ENCODE results near the gene TMEM120A.

Gene TMEM120A

DNA sequence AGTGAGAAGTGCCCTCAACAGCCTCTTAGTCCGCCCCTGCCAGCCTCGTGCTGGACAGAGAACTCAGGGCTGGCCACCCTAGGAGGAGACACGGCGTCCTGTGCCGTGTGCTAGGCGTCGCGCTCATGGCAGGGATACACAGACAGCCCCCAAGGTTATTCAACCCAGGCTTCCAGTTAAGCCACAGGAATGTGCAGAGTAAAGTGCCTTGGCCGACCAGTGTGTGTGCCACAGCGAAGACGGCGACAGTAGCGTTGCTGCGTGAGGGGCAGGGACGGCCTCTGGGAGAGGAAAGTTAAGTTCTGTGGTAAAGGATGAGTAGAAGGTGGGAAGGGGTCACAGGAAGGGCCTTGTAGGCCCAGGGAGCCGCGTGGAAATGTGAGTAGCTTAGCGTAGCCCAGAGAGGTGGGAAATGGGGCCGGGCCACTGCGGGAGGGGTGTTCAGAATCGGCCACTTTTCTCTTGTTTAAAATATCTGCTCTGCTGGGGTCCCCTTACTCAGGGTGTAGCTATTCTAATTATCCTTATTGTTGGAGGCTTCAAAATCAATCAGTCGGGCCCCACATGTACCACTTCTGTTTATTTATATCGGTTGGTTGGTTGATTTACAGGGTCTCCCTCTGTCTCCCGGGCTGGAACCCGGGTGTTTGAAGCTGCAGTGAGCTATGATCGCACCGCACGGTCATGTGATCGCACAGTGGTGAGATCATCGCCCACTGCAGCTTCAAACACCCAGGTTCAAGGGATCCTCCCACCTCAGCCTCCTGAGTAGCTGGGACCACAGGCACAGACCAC lies 24.5 kb downstream of the TMEM120A start:
- in situ Hi-C loops (cut with HindIII; ENCODE audit: low sequenced_read_pairs), result no loop called here
- TF ChIP-seq, protein P1, sequence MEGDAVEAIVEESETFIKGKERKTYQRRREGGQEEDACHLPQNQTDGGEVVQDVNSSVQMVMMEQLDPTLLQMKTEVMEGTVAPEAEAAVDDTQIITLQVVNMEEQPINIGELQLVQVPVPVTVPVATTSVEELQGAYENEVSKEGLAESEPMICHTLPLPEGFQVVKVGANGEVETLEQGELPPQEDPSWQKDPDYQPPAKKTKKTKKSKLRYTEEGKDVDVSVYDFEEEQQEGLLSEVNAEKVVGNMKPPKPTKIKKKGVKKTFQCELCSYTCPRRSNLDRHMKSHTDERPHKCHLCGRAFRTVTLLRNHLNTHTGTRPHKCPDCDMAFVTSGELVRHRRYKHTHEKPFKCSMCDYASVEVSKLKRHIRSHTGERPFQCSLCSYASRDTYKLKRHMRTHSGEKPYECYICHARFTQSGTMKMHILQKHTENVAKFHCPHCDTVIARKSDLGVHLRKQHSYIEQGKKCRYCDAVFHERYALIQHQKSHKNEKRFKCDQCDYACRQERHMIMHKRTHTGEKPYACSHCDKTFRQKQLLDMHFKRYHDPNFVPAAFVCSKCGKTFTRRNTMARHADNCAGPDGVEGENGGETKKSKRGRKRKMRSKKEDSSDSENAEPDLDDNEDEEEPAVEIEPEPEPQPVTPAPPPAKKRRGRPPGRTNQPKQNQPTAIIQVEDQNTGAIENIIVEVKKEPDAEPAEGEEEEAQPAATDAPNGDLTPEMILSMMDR (IDR thresholded peaks at IDR 0.05; ENCODE audit: low read depth, low read length), result no peak
- no peak overlapping the region for H3K4me3 ChIP-seq (ENCODE audit: low read depth, low read length)
- DNase-seq (ENCODE audit: low read depth, low spot score), result no peak

- TF ChIP-seq, protein P1 (IDR thresholded peaks at IDR 0.05; ENCODE audit: low read depth, low read length), result no peak
- in situ Hi-C loops (cut with HindIII; ENCODE audit: low sequenced_read_pairs), result no loop called here
- DNase-seq (ENCODE audit: low read depth, low spot score), result no peak
- no peak overlapping the region for H3K4me3 ChIP-seq (ENCODE audit: low read depth, low read length)
Measured at GRCh38 chr7:75969182-75969581, 25.2 kb downstream of the TMEM120A start.

GRCh38 chr7:75968561-75969001 lies 25.8 kb downstream of the TMEM120A start:
- DNase-seq (ENCODE audit: low read depth, low spot score), result no peak
- no peak overlapping the region for H3K4me3 ChIP-seq (ENCODE audit: low read depth, low read length)
- TF ChIP-seq, protein P1 (IDR thresholded peaks at IDR 0.05; ENCODE audit: low read depth, low read length), result no peak
- in situ Hi-C loops (cut with HindIII; ENCODE audit: low sequenced_read_pairs), result no loop called here

DNA sequence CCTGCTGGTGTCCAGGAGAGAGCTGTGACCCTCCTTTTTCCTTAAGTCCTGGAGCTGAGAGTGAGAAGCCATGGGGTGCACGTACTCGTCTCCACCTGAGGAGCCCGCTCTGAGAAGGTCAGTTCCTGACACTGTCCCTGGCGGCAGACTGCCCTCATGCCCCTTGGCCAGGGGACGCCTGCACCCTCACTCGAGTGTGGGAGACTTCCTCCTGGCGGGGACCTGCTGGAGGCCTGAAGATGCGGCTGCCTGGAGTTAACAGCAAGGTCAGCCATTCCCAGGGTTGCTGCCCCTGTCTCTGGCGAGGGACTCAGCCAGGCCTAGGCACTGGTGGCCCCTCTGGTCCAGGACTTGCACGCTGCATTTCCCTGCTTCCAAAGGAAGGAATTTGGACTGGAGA lies 26.4 kb downstream of the TMEM120A start:
- TF ChIP-seq, protein P1 (IDR thresholded peaks at IDR 0.05; ENCODE audit: low read depth, low read length), result no peak
- in situ Hi-C loops (cut with HindIII; ENCODE audit: low sequenced_read_pairs), result no loop called here
- H3K4me3 ChIP-seq (ENCODE audit: low read depth, low read length), result no peak overlapping the region
- DNase-seq (ENCODE audit: low read depth, low spot score), result no peak

- in situ Hi-C loops (cut with HindIII; ENCODE audit: low sequenced_read_pairs), result no loop called here
- H3K4me3 ChIP-seq (ENCODE audit: low read depth, low read length), result no peak overlapping the region
- no peak for DNase-seq (ENCODE audit: low read depth, low spot score)
- TF ChIP-seq, protein P1 (IDR thresholded peaks at IDR 0.05; ENCODE audit: low read depth, low read length), result no peak
Measured at GRCh38 chr7:75967487-75967997, 26.9 kb downstream of the TMEM120A start.

GRCh38 chr7:75967055-75967454 lies 27.3 kb downstream of the TMEM120A start:
- DNase-seq (ENCODE audit: low read depth, low spot score), result no peak
- in situ Hi-C loops (cut with HindIII; ENCODE audit: low sequenced_read_pairs), result no loop called here
- TF ChIP-seq, protein P1 (IDR thresholded peaks at IDR 0.05; ENCODE audit: low read depth, low read length), result no peak
- H3K4me3 ChIP-seq (ENCODE audit: low read depth, low read length), result no peak overlapping the region

Measured in astrocyte of the spinal cord (primary cell).